Left lung (tissue), 10 donors: ENCODE data around the gene EFL1. TPM values are rescaled to one million over a fixed set of nuclear protein-coding genes. Genes with fewer than 3 reads are reported as not detected.

Experiments
- ATAC-seq: fragments of 200-7000 bp; cut with Tn5 transposase; one replicate; pipeline ENCODE4 v1.9.1; 2020; ENCODE audit warnings: moderate library complexity
- DNase-seq, 4 donors: peaks; one replicate each; pipeline ENCODE4 v3.0.0-alpha.2; 2013 to 2020
- H3K27ac ChIP-seq, 2 donors: fragments of 200-600 bp; sonication (generic) in 1 of 2; one replicate each; pipeline versions ENCODE4 v1.5.0 to v1.8.0; 2020 to 2021
- H3K27me3 ChIP-seq, 2 donors: fragments of 200-600 bp; sonication (generic) in 1 of 2; one replicate each; pipeline versions ENCODE4 v1.5.0 to v1.8.0; 2020 to 2021
- H3K36me3 ChIP-seq, 2 donors: fragments of 200-600 bp; sonication (generic) in 1 of 2; one replicate each; pipeline versions ENCODE4 v1.5.0 to v1.8.0; 2020 to 2021
- H3K4me1 ChIP-seq, 2 donors: fragments of 200-600 bp; one replicate each; pipeline ENCODE4 v1.8.0; 2021
- H3K4me3 ChIP-seq, 2 donors: fragments of 200-600 bp; sonication (generic) in 1 of 2; one replicate each; pipeline versions ENCODE4 v1.5.0 to v1.8.0; 2020 to 2021; ENCODE audit warnings: mild to moderate bottlenecking in 1 of 2
- H3K9me3 ChIP-seq, 2 donors: fragments of 200-600 bp; sonication (generic) in 1 of 2; one replicate each; pipeline versions ENCODE4 v1.5.0 to v1.8.0; 2020 to 2021
- intact Hi-C, 2 donors: fragments of 100-400 bp; cut with DNase I; formaldehyde crosslinking; loops; one replicate each; pipeline versions ENCODE4 v1.11.2 to v1.14.2; 2022
- polyA plus RNA-seq, 6 donors: library from polyadenylated mRNA; unstranded; fragments of 120-200 nt; gene quantifications; one replicate each; pipeline ENCODE4 v1.2.1, GENCODE V29; 2013; ENCODE audit not compliant: insufficient read length in 6 of 6
- total RNA-seq, 2 donors: library from RNA; stranded (reverse); fragmentation: NEBNext Ultra II Directional; extraction: Animal tissue kit (Norgen Biotek cat#: 25700); gene quantifications; one replicate each; pipeline ENCODE4 v1.2.1, GENCODE V29; 2021
- TF ChIP-seq, protein P1 (sequence below), 2 donors: fragments of 200-600 bp; sonication (generic) in 1 of 2; IDR thresholded peaks; one replicate each; pipeline versions ENCODE4 v1.5.0 to v1.8.0; 2021; ENCODE audit warnings: antibody characterized with exemption in 2 of 2
- donor health status: DM: no; HTN: yes; CAD: no.
- donor health status: DM: no; HTN: no; CAD: no.

The EFL1 gene
- total and polyA plus RNA-seq, 8 donors = 14.7 to 21.8 (median 18.0) TPM

DNA sequence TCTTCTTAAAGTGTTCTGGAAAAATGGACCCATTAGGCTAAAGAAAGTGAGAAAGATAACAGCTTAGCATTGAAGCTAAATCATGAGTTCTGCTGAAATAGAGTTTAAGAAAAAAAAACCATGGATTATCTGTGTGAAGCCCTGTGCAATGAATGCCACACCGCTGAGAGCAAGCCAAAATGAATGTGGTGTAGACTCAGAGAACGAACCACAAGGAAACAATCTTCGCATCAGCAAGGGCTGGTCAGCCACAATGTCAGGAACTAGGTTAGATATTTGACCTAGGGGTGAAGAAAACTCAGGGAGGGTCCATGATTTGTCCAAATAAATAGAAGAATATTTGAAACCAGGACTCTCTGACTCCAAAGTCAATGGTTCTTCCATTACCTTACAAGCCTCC is 125.3 kb downstream of the EFL1 start:
- ATAC-seq (no peak), DNase-seq (no peak)
- TF ChIP-seq, protein P1, sequence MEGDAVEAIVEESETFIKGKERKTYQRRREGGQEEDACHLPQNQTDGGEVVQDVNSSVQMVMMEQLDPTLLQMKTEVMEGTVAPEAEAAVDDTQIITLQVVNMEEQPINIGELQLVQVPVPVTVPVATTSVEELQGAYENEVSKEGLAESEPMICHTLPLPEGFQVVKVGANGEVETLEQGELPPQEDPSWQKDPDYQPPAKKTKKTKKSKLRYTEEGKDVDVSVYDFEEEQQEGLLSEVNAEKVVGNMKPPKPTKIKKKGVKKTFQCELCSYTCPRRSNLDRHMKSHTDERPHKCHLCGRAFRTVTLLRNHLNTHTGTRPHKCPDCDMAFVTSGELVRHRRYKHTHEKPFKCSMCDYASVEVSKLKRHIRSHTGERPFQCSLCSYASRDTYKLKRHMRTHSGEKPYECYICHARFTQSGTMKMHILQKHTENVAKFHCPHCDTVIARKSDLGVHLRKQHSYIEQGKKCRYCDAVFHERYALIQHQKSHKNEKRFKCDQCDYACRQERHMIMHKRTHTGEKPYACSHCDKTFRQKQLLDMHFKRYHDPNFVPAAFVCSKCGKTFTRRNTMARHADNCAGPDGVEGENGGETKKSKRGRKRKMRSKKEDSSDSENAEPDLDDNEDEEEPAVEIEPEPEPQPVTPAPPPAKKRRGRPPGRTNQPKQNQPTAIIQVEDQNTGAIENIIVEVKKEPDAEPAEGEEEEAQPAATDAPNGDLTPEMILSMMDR (IDR thresholded peaks at IDR 0.05) = no peak
- no peak overlapping the region for H3K27ac ChIP-seq
- no peaks in the 10 kb centered on the region for H3K9me3 ChIP-seq
- peaks cover 0 to 35% of the 10 kb centered on the region in 2 donors for H3K36me3 ChIP-seq
- H3K4me1 ChIP-seq = peaks cover 0 to 7% of the 10 kb centered on the region in 2 donors
- intact Hi-C loops = no loop called here
- no peak overlapping the region for H3K4me3 ChIP-seq
- H3K27me3 ChIP-seq = no peaks in the 10 kb centered on the region

DNA sequence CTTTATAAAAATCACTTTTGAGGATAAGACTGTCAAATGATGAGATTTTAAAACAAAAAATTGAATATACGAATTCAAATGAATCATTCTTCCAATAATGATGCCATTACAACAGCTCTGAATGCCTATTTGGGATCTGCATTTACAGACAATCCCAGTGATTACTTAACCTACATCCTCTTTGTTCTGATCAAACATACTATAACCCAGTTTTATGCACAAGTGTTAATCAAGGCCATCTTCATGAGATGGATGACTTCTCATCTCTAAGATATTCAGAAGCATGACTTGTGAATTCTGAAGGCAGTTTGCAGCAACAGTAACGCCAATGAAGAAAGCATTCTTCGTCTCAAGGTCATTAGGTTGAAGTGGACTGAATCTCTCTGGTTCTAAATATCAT is 126.4 kb downstream of the EFL1 start:
- Histone ChIP-seq H3K9me3 (no peaks in the 10 kb centered on the region), H3K27me3 (no peaks in the 10 kb centered on the region), H3K27ac (no peak overlapping the region), H3K36me3 (peaks cover 0 to 35% of the 10 kb centered on the region in 2 donors), H3K4me1 (peaks cover 0 to 7% of the 10 kb centered on the region in 2 donors), H3K4me3 (no peak overlapping the region)
- no peak for DNase-seq
- ATAC-seq = no peak
- TF ChIP-seq, protein P1 (IDR thresholded peaks at IDR 0.05) = no peak
- intact Hi-C loops = no loop called here

DNA sequence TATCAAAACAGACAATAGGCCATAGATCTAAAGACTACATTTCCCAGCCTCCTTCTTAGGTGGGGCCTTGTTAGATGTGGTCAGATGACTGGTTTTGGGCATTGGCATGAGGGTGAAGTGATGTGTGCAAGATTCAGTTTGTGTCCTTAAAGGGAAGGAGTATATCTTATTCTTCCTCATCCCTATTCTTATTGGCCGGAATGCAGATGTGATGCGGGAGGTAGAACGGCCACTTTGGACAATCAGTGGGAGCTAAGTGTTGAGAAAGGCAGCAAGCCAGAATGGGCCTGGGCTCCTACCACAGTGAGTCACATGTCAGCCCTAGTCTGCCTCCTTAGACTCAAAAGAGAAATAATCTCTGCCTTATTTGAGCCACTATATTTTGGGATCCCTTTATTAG is 126.9 kb downstream of the EFL1 start:
- Histone ChIP-seq H3K36me3 (peaks cover 0 to 35% of the 10 kb centered on the region in 2 donors), H3K9me3 (no peaks in the 10 kb centered on the region), H3K27me3 (no peaks in the 10 kb centered on the region), H3K4me1 (peaks cover 0 to 7% of the 10 kb centered on the region in 2 donors), H3K27ac (no peak overlapping the region), H3K4me3 (no peak overlapping the region)
- TF ChIP-seq, protein P1 (IDR thresholded peaks at IDR 0.05) = no peak
- intact Hi-C loops = no loop called here
- no peak for DNase-seq
- no peak for ATAC-seq

DNA sequence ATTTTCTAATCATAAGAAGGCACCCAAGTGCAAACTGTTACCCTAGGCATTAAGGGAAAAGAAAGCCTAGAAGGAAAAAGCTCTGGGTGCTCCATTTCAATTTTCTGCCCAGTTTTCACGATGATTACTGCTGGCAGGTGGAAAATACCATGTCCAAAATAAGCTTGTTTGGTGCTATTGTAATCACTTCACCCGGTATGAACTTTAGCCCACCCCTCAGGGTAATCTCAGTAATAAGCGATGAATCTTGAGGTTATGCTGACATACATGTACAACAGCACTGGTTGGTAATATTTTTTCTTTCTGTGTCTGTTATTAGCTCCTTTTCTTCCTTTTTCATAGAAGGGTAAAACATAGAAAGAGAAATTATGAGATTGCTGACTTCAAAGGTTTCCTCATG is 128.1 kb downstream of the EFL1 start:
- Histone ChIP-seq H3K9me3 (no peaks in the 10 kb centered on the region), H3K4me1 (peaks cover 0 to 7% of the 10 kb centered on the region in 2 donors), H3K4me3 (no peak overlapping the region), H3K36me3 (peaks cover 0 to 46% of the 10 kb centered on the region in 2 donors), H3K27me3 (no peaks in the 10 kb centered on the region), H3K27ac (no peak overlapping the region)
- no peak for ATAC-seq
- TF ChIP-seq, protein P1 (IDR thresholded peaks at IDR 0.05) = no peak
- DNase-seq = no peak
- intact Hi-C loops = no loop called here

- intact Hi-C loops = no loop called here
- ATAC-seq (peak; percentile 58), DNase-seq (no peak)
- peaks cover 0 to 41% of the 10 kb centered on the region in 2 donors for H3K36me3 ChIP-seq
- H3K27ac ChIP-seq = no peak overlapping the region
- no peaks in the 10 kb centered on the region for H3K27me3 ChIP-seq
- H3K9me3 ChIP-seq = no peaks in the 10 kb centered on the region
- peaks cover 0 to 7% of the 10 kb centered on the region in 2 donors for H3K4me1 ChIP-seq
- TF ChIP-seq, protein P1 (IDR thresholded peaks at IDR 0.05) = no peak
- H3K4me3 ChIP-seq = no peak overlapping the region
These were observed 129.3 kb downstream of the EFL1 start for GRCh38 chr15:82133251-82133650.
